HG02970 (cell line): ENCODE results near the gene ATXN3.
"Not testable (repeated sequence)": the region's sequence is repeated elsewhere in the genome, so short reads cannot be mapped to it uniquely, and the experiment has no call there.

Source experiments
- ATAC-seq: cut with Tn5 transposase; IDR thresholded peaks from one replicate; pipeline ENCODE4 v1.9.1; 2021; ENCODE audit warnings: mild to moderate bottlenecking, moderate library complexity, moderate number of reproducible peaks; ENCODE audit not compliant: unreplicated experiment, low FRiP score

Gene ATXN3

DNA sequence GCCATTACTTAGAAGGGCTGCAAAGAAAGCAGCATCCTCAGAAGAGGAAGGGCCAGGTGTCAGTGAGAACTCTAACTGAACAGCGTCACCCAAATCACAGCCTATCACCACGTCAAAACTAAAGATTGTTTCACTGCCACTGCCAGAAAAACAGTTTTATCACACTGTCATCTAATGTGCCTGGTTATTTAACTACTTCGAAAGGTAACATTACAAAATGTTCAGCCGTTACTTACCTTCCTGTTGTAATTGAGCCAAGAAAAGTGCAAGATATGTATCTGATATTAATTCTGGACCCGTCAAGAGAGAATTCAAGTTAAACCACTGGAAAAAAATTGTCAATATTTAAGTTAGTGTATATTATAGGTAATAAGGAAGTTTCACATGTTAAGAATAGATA is 17.9 kb downstream of the ATXN3 start:
- no peak for ATAC-seq

DNA sequence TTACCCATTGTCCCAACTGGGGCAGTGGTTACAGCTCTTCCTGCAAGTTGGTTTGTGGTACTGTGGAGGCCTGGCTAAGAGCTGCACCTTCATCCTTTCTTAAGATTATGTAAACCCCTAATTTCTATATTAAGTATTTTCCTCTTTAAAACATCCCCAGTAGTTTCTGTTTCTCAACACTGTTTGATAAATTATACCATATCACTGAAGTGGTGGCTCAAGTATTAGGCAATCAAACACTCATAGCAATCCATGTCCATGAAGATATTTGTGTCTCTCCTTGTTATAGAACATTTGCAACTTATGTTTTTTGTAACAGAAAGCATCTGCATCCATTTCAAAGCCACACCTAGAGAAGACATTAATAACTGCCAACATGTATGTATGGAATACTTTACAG is 31.8 kb downstream of the ATXN3 start:
- no peak for ATAC-seq

DNA sequence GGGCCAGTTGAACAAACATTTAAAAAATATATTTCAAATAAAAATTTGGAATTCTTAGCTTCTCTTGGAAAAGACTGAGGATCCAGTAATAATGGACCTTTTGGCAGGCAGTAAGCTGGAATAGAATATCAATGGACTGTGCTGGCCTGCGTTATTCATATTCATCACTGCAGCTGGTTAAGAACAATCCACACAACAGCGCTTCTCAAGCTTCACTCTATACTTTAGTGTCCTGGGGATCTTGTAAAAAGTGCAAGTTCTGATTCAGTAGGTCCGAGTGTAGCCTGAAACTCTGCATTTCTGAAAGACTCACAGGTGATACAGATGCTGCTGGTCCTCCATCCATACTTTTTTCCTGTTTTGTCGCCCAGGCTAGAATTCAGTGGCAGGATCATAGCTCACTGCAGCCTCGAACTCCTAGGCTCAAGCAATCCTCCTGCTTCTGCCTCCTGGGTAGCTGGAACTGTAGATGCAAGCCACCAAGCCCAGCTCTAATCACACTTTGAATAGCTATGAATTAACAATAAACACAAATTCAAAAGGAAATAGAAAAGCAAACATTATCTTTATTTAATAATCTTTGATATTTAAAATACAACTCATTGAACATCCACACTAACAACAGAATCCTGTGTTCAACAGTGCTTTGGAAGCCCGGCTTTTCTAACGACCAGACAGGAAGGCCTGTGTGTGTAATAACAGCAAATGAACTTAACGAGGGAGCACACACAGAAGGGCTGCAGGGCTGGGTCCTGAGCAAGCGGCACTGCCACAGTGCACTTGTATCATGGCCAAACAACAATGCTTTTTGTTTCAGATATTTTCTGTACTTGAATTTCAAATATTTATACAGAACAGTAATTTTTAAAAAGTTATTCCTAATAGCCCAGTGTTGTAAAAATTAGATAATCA is 48.1 kb downstream of the ATXN3 start:
- no peak for ATAC-seq

DNA sequence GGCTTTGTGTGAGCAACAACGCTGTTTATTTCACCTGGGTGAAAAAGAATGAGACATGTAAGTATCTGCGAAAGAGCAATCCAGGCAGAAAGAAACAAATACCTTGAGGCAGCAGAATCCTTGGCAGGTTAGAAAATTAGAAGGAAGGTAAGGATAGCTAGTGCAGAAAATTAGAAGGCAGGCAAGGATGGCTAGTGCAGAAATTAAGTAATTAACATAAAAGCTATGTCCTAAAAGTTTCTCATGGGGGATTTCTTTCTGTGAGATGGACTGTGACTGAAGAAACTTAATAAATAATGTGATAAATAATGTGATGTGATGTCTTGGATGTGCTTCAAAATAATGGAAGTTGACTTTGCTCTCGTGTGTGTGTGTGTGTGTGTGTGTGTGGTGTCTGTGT is 56.6 kb downstream of the ATXN3 start:
- no peak for ATAC-seq

DNA sequence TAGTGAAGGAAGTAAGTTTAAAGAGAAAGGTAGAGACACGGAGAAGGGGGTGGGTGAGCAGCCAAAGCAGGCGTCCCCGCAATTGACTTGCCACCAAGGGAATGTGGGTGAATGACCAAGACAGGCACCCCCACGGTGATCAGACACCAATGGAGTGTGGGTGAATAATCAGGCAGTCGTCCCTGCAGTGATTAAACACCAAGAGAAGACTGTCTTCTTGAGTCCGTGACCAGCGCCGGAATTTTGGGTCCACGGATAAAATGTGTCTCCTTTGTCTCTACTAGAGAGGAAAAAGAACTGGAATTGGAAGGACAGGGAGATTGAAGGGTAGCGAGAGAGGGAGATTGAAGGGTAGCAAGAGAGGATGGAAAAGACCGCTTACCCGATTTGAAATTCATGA is 57.2 kb downstream of the ATXN3 start:
- ATAC-seq, result not testable (repeated sequence)

DNA sequence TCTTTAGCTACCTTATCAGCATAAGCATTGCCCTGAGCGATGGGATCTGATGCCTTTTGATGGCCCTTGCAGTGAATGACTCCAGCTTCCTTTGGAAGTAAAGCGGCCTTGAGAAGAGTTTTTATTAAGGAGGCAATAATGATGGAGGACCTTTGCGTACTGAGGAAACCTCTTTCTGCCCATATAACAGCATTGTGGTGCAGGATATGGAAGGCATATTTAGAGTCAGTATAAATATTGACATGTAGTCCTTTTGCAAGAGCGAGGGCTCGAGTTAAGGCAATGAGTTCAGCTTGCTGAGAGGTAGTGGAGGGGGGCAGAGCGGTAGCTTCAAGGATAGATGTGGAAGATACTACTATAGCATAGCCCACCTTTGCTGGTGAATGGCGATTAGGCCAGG is 60.5 kb downstream of the ATXN3 start:
- ATAC-seq, result not testable (repeated sequence)

DNA sequence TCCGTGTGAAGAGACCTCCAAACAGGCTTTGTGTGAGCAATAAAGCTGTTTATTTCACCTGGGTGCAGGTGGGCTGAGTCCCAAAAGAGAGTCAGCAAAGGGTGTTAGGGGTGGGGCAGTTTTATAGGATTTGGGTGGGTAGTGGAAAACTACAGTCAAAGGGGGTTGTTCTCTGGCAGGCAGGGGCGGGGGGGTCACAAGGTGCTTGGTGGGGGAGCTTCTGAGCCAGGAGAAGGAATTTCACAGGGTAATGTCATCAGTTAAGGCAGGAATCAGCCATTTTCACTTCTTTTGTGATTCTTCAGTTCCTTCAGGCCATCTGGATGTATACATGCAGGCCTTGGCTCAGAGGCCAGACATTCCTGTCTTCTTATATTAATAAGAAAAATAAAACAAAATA is 64.6 kb downstream of the ATXN3 start:
- not testable (repeated sequence) for ATAC-seq

DNA sequence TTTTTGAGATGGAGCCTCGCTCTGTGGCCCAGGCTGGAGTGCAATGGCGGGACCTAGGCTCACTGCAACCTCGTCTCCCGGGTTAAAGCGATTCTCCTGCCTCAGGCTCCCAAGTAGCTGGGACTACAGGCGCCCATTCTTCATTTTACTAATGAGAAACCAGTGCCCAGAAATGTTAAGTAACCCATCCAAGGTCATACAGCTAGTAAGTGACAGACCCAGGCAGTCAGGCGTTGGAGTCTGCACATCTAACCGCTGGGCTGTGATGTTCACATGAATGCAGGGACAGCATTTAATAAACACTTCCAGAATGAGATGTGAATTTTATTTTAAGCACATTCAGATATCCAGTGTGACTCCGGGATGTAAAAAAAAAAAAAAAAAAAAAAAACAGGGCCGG is 65.2 kb downstream of the ATXN3 start:
- ATAC-seq, result no peak

DNA sequence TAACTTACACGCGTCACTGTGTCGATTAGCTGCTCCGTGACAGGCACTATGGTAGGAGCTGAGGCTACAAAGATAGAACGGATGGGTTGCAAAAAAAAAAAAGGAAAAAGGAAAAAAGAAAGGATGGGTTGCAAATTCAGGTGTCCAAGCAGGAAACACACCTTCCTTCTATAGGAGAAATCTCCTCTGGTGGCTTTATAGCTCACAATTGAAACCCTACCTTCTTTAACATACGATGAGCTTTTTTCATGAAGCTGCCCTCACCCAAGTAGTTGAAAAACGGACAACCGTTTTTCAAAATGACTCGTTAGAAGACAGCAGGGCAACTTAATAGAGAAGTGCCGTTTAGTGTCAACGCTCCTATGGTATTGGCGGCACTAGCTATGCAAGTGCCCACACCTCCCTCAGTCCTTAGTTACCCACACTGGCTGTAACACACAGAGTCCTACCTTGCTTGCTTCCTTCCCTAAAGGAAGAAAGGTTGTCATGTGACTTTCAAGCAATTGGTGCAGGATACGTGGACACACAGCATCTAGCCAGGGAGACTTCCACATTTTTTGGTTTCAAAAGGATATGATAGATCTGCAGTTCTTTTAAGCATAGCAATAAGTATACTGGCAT is 65.8 kb downstream of the ATXN3 start:
- no peak for ATAC-seq

DNA sequence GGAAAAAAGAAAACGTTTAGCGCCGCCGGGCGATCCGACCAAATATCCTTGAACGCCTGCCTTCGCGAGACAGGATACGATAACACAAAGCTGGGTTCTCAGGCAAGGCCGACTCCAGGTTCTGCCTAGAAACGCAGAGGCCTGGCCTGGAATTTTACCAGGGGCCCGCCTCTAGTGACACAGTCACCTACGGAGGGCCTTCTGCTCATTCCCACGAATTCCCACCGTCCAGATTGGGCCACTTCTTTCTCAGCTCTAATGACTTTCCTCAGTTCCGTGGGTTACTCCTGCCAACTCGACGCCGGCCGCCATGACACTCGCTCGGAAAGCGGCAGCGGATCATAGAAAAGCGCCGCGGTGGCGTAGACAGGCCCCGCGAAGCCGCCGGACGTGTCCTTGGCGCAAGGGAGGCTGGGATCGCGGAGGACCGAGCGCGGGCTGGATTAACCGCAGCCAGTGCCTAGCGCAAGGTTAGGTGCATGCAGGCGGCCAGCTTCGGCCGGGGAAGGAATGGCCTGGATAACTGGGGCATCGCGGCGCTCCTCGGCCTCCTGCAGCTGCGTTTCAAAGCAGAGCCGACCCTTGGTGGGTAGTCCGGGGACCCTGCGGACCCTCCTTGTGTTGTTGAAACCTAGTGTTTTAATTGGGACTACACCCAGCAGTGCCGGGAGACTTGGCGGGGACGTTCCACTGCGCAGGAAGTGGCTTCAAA is 66.5 kb downstream of the ATXN3 start, which contains the start of gene TRIP11:
TSS of gene TRIP11 (minus strand) at position 341 of the 712 bp plus-strand sequence. CDS start 374 bp downstream, outside the sequence.
- peak; percentile 98 for ATAC-seq

DNA sequence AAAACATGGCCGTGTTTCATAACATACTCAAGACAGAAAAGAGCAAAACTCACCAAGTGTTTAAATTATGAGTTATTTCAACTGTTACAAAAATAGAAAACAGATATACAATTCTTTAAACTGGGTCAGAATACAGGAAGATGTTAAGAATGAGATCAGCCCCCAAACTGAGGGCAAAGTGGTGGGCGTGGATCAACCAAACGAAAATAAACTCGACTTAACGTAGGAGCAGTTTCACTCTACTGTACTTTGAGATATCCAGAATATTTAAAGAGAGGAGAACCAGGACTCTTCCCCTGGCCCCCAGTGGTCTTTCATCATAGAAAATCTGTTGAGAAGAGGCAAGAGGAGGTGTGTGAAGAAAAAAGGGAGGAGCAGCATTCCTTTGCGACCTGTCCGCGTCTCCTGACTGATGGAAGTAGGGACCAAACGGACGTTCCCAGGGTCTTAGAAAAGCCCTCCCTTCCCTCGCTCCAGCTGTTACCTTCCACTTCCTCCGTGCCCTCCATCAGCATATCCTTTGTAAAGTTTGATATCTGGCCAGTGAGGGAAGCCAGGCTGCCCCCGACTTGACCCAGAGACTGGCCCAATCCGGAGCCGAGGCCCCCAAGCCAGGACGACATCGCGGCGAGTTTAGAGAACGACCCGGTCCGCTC is 67.2 kb downstream of the ATXN3 start:
- no peak for ATAC-seq

DNA sequence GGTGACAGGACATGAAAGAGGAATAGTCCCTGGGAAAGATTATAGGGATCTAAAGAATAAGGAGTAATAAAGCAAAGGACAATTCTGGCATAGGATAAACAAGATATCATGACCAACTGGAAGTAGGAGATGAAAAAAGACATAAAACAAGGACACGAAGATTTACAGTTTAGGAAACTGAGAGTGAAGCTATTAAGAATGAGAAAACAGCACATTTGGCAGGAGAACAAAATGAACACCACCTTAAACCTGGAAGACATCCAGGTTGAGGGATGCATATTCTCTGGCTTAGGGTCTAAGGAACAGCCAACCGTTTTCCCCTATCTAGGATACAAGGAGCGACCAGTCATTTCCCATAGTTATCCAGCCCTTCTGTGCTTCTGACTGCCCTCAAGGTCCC is 68.4 kb downstream of the ATXN3 start:
- ATAC-seq, result no peak

DNA sequence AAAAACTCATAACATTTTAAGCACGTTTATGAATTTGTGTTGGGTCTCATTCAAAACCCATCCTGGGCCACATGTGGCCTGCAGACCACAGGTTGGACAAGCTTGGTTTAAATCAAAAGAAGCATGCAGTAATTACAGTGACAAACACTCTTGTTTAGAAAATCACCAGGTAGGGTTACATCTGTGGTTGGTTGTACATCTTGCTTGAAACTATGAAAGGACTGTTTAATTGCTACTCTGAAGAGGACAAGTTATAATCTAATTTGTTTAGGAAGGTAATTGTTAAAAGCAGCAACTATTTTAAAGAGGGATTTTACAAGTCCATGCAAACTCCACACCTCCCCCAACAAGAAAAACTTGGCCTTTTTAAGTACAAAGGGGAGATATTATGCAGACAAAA is 70.5 kb downstream of the ATXN3 start:
- ATAC-seq, result no peak

DNA sequence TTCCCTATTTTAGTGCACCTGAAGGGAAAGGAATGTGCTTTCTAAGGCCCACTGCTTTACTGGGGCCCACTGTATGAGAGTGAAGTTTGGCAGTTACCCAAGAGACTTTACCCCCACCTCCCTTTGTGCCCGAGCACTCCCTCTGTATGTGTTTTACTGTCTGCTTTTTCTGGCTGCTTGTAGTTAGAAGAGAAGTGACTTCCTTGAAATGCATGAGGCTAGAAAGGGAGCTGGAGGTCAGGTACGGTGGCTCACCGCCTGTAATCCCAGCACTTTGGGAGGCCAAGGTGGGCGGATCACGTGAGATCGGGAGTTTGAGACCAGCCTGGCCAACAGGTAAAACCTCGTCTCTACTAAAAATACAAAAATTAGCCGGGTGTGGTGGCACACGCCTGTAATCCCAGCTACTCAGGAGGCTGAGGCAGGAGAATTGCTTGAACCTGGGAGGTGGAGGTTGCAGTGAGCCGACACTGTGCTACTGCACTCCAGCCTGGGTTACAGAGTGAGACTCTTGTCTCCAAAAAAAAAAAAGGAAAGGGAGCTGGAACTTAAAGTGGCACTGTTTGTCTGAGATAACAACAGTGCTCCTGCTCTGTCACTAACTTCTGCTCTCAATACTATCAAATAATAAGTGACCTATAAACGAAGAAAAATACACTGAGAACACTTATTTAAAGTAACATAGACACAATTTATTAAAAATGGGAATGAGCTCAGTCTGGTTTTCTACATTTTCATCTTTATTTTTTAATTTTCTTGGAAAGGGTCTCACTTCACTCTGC is 72.3 kb downstream of the ATXN3 start:
- no peak for ATAC-seq

DNA sequence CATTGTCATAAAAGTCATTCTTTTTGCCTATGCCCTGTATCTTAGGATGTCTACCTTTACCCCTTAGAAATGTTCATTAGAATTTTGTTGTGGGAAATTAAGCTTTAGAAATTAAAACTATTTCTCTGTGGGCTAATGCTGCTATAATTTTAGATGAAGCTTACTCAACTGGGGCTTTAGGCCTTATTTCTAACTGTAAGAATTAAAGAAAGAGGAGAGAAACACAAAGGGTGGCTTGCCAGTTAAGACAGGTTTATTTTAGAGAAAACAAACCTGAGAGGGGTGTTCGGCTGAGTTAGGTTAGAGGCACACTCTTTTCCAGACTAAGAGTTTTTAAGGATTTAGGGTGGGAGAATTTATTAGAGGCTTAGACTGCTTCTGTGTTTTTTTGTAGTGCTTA is 72.9 kb downstream of the ATXN3 start:
- no peak for ATAC-seq

DNA sequence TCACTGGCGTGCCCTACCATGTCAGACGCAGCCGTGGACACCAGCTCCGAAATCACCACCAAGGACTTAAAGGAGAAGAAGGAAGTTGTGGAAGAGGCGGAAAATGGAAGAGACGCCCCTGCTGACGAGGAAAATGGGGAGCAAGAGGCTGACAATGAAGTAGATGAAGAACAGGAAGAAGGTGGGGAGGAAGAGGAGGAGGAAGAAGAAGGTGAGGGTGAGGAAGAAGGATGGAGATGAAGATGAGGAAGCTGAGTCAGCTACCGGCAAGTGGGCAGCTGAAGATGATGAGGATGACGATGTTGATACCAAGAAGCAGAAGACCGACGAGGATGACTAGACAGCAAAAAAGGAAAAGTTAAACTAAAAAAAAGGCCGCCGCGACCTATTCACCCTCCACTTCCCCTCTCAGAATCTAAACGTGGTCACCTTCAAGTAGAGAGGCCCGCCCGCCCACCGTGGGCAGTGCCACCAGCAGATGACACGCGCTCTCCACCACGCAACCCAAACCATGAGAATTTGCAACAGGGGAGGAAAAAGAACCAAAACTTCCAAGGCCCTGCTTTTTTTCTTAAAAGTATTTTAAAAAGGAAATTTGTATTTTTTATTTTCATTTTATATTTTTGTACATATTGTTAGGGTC is 79.7 kb downstream of the ATXN3 start:
- no peak for ATAC-seq

DNA sequence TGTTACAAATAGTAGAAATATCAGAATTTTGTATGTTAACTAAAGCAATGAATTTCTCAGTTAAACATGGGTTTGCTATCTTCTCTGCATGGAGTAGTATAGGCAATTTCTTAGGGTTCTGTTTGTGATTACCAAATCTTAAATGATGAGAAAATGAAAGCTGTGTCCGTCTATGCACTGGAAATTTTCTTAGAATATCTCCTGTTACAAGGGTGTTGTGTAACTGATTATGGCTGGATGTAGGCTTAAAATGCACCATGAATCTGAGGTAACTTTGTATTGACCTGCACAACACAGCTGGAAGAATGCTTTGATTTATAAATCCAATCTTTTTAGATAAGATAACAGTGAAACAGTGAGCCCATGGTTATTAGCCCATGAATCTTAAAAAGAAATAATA is 84.3 kb downstream of the ATXN3 start:
- ATAC-seq, result no peak

DNA sequence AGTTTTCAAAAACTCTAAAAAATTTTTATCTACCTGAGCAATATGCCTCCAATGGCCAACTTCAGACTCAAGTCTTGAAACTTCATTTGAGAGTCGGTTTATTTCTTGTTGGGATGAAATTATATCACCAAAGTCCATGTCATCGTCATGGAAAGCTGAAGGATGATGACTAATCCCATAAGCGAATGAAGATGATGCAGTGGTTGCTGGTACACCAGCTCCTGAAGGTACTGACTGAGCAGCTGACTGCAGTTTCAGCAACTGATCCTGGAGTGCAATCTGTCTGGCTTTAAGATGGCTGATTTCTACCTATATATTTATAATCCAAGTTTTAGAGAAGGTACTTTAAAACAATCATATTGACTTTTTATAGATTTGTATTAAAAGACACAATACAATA is 84.9 kb downstream of the ATXN3 start:
- ATAC-seq, result no peak

DNA sequence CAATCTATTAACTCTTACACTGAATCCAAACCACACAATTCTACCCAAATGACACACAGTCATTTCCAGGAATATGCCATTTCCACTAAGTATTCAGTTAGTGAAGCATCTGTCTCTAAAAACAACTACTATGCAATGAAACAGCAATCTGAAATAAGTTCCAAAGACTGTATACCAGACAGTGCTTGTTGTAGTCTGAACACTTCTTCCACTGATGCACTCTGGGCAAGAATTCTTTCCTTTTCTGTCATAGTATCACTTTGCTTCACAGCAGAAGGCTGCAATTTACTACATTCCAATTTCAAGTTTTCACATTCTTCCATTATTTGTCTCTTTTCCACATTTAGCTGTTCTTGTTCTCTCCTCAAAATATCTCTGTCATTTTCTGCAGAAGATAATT is 92.3 kb downstream of the ATXN3 start:
- ATAC-seq, result no peak
